CD14-positive monocyte (primary cell): ENCODE data around the gene COL26A1. TPM values are rescaled to one million over a fixed set of nuclear protein-coding genes. Genes with fewer than 3 reads are reported as not detected.

Source experiments
- DNase-seq, 3 donors: peaks; one replicate each; pipeline ENCODE4 v3.0.0-alpha.2; 2011 to 2022
- H2AFZ ChIP-seq: 2 replicates; pipeline ENCODE4 v1.6.0; 2012; ENCODE audit warnings: mild to moderate bottlenecking, low read depth, low read length, inconsistent platforms; ENCODE audit not compliant: insufficient read depth, poor library complexity, severe bottlenecking
- H3K27ac ChIP-seq, 2 donors: 1 replicate in 1 of 2; 2 replicates in 1 of 2; pipeline ENCODE4 v1.5.1; 2012 to 2013; ENCODE audit warnings: low read length in 2 of 2, control low read depth in 1 of 2, inconsistent platforms in 1 of 2, low read depth in 1 of 2, mild to moderate bottlenecking in 1 of 2
- H3K27me3 ChIP-seq, 2 donors: one replicate each; pipeline versions ENCODE4 v1.6.0 to v1.6.1; 2011 to 2013; ENCODE audit warnings: low read length in 2 of 2; ENCODE audit not compliant: control insufficient read depth in 2 of 2, insufficient read depth in 2 of 2
- H3K36me3 ChIP-seq, 2 donors: replicated peaks in 1 of 2; 1 replicate in 1 of 2; 2 replicates in 1 of 2; pipeline versions ENCODE4 v1.5.1 to v1.6.1; 2012 to 2013; ENCODE audit warnings: low read length in 2 of 2, control low read depth in 1 of 2, inconsistent platforms in 1 of 2, mild to moderate bottlenecking in 1 of 2; ENCODE audit not compliant: insufficient read depth in 2 of 2, control insufficient read depth in 1 of 2
- H3K4me1 ChIP-seq, 2 donors: 1 replicate in 1 of 2; 2 replicates in 1 of 2; pipeline versions ENCODE4 v1.5.1 to v1.6.1; 2012 to 2013; ENCODE audit warnings: low read length in 2 of 2, control low read depth in 1 of 2, inconsistent platforms in 1 of 2, mild to moderate bottlenecking in 1 of 2, moderate library complexity in 1 of 2; ENCODE audit not compliant: insufficient read depth in 2 of 2, control insufficient read depth in 1 of 2
- H3K4me2 ChIP-seq: replicated peaks from 2 replicates; pipeline ENCODE3; 2012; ENCODE audit warnings: low read length, moderate library complexity, mild to moderate bottlenecking; ENCODE audit not compliant: poor library complexity, severe bottlenecking; ENCODE audit errors: extremely low read depth
- H3K4me3 ChIP-seq, 3 experiments: fragments of 200-600 bp in 1 of 3; sonication (generic) in 1 of 3; replicated peaks in 1 of 3; 1 replicate in 2 of 3; 2 replicates in 1 of 3; pipeline ENCODE4 v1.5.1; 2011 to 2013; ENCODE audit warnings: low read length in 3 of 3, mild to moderate bottlenecking in 3 of 3, control low read depth in 2 of 3, low read depth in 2 of 3, inconsistent platforms in 1 of 3, moderate library complexity in 1 of 3
- H3K79me2 ChIP-seq: 2 replicates; pipeline ENCODE4 v1.6.0; 2012; ENCODE audit warnings: mild to moderate bottlenecking, control low read depth, inconsistent platforms, low read length, moderate library complexity; ENCODE audit not compliant: insufficient read depth
- H3K9ac ChIP-seq: 2 replicates; pipeline ENCODE4 v1.6.0; 2017; ENCODE audit warnings: low read length, mild to moderate bottlenecking; ENCODE audit not compliant: insufficient read depth, poor library complexity, severe bottlenecking
- H3K9me3 ChIP-seq, 2 donors: replicated peaks in 1 of 2; 1 replicate in 1 of 2; 2 replicates in 1 of 2; pipeline versions ENCODE4 v1.5.1 to v1.6.1; 2012 to 2013; ENCODE audit warnings: low read length in 2 of 2, control low read depth in 1 of 2; ENCODE audit not compliant: control insufficient read depth in 1 of 2, insufficient read depth in 1 of 2
- H4K20me1 ChIP-seq: 2 replicates; pipeline ENCODE4 v1.6.0; 2012; ENCODE audit warnings: mild to moderate bottlenecking, low read length, control low read depth, moderate library complexity; ENCODE audit not compliant: insufficient read depth
- H3K27ac Mint-ChIP-seq, 7 donors: one replicate each; pipeline ENCODE4 v1.8.0; 2020; ENCODE audit warnings: mild to moderate bottlenecking in 7 of 7, mixed read lengths in 7 of 7, moderate library complexity in 6 of 7, inconsistent platforms in 2 of 7
- H3K27me3 Mint-ChIP-seq, 3 donors: one replicate each; pipeline ENCODE4 v1.8.0; 2021 to 2022; ENCODE audit warnings: low read depth in 3 of 3, mild to moderate bottlenecking in 3 of 3, mixed read lengths in 3 of 3, moderate library complexity in 3 of 3, inconsistent platforms in 1 of 3
- H3K36me3 Mint-ChIP-seq, 2 donors: one replicate each; pipeline ENCODE4 v1.8.0; 2020; ENCODE audit warnings: mixed read lengths in 2 of 2, inconsistent platforms in 1 of 2, mild to moderate bottlenecking in 1 of 2
- H3K4me1 Mint-ChIP-seq: one replicate; pipeline ENCODE4 v1.8.0; 2020; ENCODE audit warnings: mild to moderate bottlenecking, mixed read lengths
- H3K4me3 Mint-ChIP-seq, 2 donors: one replicate each; pipeline ENCODE4 v1.8.0; 2020; ENCODE audit warnings: mild to moderate bottlenecking in 2 of 2, mixed read lengths in 2 of 2, moderate library complexity in 1 of 2
- H3K9me3 Mint-ChIP-seq, 7 donors: one replicate each; pipeline ENCODE4 v1.8.0; 2020 to 2022; ENCODE audit warnings: mixed read lengths in 7 of 7, mild to moderate bottlenecking in 6 of 7, moderate library complexity in 6 of 7, inconsistent platforms in 2 of 7
- WGBS: methylation state at CpG from one replicate; pipeline ENCODE4 v1.1.5; 2013; ENCODE audit warnings: missing lambda C conversion rate; ENCODE audit not compliant: insufficient coverage; 5-methylcytosine and 5-hydroxymethylcytosine counted together
- intact Hi-C, 2 donors: fragments of 100-400 bp; cut with micrococcal nuclease; formaldehyde crosslinking; loops; one replicate each; pipeline versions ENCODE4 v1.15.0 to v1.15.1; 2023
- polyA plus RNA-seq, 3 donors: library from polyadenylated mRNA; depleted of rRNA in 1 of 3; unstranded in 2 of 3; stranded (reverse) in 1 of 3; fragments of 300-500 nt in 2 of 3; fragments of >200 nt in 1 of 3; fragmentation: Illumina TruSeq in 2 of 3; gene quantifications; 1 replicate in 2 of 3; 2 replicates in 1 of 3; pipeline ENCODE4 v1.2.3, GENCODE V29; 2012 to 2021
- TF ChIP-seq, protein P1 (sequence below): fragments of 200-600 bp; IDR thresholded peaks from one replicate; pipeline ENCODE4 v1.8.0; 2022; ENCODE audit warnings: antibody characterized with exemption, mild to moderate bottlenecking

COL26A1 gene
- polyA plus RNA-seq, 3 donors = not detected

- H3K4me2 ChIP-seq = no peak overlapping the region
- H3K4me3 Mint-ChIP-seq = no peak overlapping the region
- H3K79me2 ChIP-seq = no peaks in the 10 kb centered on the region
- no peaks in the 10 kb centered on the region for H3K36me3 Mint-ChIP-seq
- WGBS = 4% methylated on average over 4 of the region's 7 CpGs
- no peak overlapping the region for H3K27ac ChIP-seq
- no peak overlapping the region for H3K27ac Mint-ChIP-seq
- peak overlapping the region; percentile 71 for H2AFZ ChIP-seq
- no peak overlapping the region for H3K9ac ChIP-seq
- peaks cover 0 to 2% of the 10 kb centered on the region in 2 donors for H3K4me1 ChIP-seq
- peaks cover 2 to 6% of the 10 kb centered on the region in 2 donors for H3K27me3 ChIP-seq
- H3K9me3 Mint-ChIP-seq = peaks cover 0 to 4% (median 0%) of the 10 kb centered on the region in 7 donors
- TF ChIP-seq, protein P1, sequence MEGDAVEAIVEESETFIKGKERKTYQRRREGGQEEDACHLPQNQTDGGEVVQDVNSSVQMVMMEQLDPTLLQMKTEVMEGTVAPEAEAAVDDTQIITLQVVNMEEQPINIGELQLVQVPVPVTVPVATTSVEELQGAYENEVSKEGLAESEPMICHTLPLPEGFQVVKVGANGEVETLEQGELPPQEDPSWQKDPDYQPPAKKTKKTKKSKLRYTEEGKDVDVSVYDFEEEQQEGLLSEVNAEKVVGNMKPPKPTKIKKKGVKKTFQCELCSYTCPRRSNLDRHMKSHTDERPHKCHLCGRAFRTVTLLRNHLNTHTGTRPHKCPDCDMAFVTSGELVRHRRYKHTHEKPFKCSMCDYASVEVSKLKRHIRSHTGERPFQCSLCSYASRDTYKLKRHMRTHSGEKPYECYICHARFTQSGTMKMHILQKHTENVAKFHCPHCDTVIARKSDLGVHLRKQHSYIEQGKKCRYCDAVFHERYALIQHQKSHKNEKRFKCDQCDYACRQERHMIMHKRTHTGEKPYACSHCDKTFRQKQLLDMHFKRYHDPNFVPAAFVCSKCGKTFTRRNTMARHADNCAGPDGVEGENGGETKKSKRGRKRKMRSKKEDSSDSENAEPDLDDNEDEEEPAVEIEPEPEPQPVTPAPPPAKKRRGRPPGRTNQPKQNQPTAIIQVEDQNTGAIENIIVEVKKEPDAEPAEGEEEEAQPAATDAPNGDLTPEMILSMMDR = no peak
- H3K4me3 ChIP-seq = no peak overlapping the region
- H3K4me1 Mint-ChIP-seq = peaks cover 12% of the 10 kb centered on the region
- no peak for DNase-seq
- H3K9me3 ChIP-seq = peaks cover 0 to 5% of the 10 kb centered on the region in 2 donors
- intact Hi-C loops = no loop called here
- no peaks in the 10 kb centered on the region for H4K20me1 ChIP-seq
- H3K27me3 Mint-ChIP-seq = peaks cover 18 to 31% (median 20%) of the 10 kb centered on the region in 3 donors
- no peaks in the 10 kb centered on the region for H3K36me3 ChIP-seq
Observed at GRCh38 chr7:101390901-101391301, 28.2 kb downstream of the COL26A1 start.

DNA sequence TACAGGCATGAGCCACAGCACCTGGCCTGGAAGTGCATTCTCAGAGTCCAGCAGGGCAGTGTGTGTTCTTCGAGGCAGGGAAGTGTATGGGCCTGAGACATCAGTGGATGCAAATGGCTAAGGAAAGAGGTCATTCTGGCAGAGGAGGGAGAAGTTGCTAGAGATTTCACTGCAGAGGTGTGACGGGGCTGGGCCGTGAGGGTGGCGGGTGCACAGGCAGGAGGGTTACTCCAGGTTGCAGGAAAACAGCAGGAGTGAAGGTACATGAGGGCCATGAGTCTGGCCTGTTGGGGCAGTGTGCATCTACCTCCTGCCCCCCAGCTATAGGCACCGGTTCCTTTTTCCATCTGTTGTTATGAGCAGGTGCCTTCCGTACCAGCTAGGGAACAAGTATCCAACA lies 29.3 kb downstream of the COL26A1 start:
- no peaks in the 10 kb centered on the region for H3K36me3 Mint-ChIP-seq
- no peaks in the 10 kb centered on the region for H3K9me3 ChIP-seq

More for the DNA sequence above, 29.3 kb downstream of the COL26A1 start:
- H3K27ac Mint-ChIP-seq = no peak overlapping the region
- peaks cover 0 to 2% of the 10 kb centered on the region in 2 donors for H3K4me1 ChIP-seq
- TF ChIP-seq, protein P1 = no peak
- peaks cover 1 to 3% of the 10 kb centered on the region in 2 donors for H3K27me3 ChIP-seq
- no peak overlapping the region for H3K4me2 ChIP-seq
- peaks cover 12 to 27% (median 16%) of the 10 kb centered on the region in 3 donors for H3K27me3 Mint-ChIP-seq
- 89% methylated on average over 2 of the region's 6 CpGs for WGBS
- no peak for DNase-seq
- peaks cover 0 to 1% (median 0%) of the 10 kb centered on the region in 7 donors for H3K9me3 Mint-ChIP-seq
- H2AFZ ChIP-seq = no peak overlapping the region
- peaks cover 11% of the 10 kb centered on the region for H3K4me1 Mint-ChIP-seq
- H3K79me2 ChIP-seq = no peaks in the 10 kb centered on the region
- no peak overlapping the region for H3K4me3 Mint-ChIP-seq
- no peaks in the 10 kb centered on the region for H3K36me3 ChIP-seq
- no peak overlapping the region for H3K4me3 ChIP-seq
- no peak overlapping the region for H3K9ac ChIP-seq
- no peaks in the 10 kb centered on the region for H4K20me1 ChIP-seq
- no peak overlapping the region for H3K27ac ChIP-seq
- intact Hi-C loops = no loop called here
